Measurements from ENCODE around the gene PPFIA2. TPM values are rescaled to one million over a fixed set of nuclear protein-coding genes. Genes with fewer than 3 reads are reported as not detected.

PPFIA2 gene
- total and polyA plus RNA-seq, 3 donors from 2014 or later, result 10.5 to 22.1 (median 18.3) TPM

DNA sequence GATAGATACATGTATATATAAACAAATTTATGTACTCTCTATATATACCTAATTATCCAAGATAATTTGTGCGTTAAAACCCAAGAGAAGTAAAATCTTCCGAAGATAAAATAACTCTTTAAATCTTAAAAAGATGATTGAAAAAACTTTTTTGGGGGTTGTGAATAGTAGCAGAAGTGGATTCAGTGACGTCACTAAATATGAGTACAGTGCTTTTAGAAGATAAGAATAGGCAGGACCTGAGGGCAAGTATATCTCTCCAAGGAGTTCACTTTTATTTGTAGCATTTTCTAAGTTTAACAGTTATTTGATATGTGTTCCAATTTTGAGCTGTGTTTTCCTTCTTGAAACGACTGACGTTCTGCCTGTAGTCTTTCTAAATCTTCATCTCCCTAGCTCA lies 319.8 kb downstream of the PPFIA2 start:
- Histone ChIP-seq H3K36me3 (ENCODE audit: low read depth, missing control alignments) (no peaks in the 10 kb centered on the region), H3K9me3 (no peaks in the 10 kb centered on the region), H3K4me1 (no peaks in the 10 kb centered on the region), H3K27me3 (no peaks in the 10 kb centered on the region), H3K27ac (no peak overlapping the region), H3K4me3 (no peak overlapping the region)
- TF ChIP-seq POLR2A (IDR thresholded peaks at IDR 0.05), result no peak
- TF ChIP-seq, protein P1, sequence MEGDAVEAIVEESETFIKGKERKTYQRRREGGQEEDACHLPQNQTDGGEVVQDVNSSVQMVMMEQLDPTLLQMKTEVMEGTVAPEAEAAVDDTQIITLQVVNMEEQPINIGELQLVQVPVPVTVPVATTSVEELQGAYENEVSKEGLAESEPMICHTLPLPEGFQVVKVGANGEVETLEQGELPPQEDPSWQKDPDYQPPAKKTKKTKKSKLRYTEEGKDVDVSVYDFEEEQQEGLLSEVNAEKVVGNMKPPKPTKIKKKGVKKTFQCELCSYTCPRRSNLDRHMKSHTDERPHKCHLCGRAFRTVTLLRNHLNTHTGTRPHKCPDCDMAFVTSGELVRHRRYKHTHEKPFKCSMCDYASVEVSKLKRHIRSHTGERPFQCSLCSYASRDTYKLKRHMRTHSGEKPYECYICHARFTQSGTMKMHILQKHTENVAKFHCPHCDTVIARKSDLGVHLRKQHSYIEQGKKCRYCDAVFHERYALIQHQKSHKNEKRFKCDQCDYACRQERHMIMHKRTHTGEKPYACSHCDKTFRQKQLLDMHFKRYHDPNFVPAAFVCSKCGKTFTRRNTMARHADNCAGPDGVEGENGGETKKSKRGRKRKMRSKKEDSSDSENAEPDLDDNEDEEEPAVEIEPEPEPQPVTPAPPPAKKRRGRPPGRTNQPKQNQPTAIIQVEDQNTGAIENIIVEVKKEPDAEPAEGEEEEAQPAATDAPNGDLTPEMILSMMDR (IDR thresholded peaks at IDR 0.05), result no peak
- intact Hi-C loops (cut with DNase I; ENCODE audit: low total_unique reads), result no loop called here
- 83 to 84% methylated on average over 5 of the region's 5 CpGs for WGBS, 2 donors
- no peak for DNase-seq

DNA sequence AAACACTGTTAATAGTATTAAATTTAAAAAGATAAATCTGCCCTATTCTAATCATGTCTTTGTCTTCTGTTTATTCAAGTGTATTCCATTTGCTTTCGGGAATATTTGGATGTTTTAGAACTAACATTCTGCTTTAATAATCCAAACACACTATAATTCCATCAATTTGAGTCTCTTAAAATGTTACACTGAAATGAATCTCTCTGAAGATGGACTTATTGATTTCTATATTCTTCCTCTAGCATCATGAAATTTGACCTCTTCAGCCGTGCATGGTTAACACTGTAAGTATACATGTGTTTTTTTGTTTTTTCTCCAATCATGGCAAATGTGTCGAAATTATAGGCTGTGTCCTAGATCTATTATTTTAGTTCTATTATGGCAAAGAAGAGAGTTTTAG lies 342.1 kb downstream of the PPFIA2 start:
- H3K27ac ChIP-seq, result no peak overlapping the region
- H3K27me3 ChIP-seq, result no peaks in the 10 kb centered on the region
- H3K36me3 ChIP-seq (ENCODE audit: low read depth, missing control alignments), result no peaks in the 10 kb centered on the region
- WGBS, 2 donors, result 81 to 88% methylated on average over 3 of the region's 3 CpGs
- no peak for DNase-seq
- intact Hi-C loops (cut with DNase I; ENCODE audit: low total_unique reads), result no loop called here
- no peaks in the 10 kb centered on the region for H3K9me3 ChIP-seq
- TF ChIP-seq, protein P1 (IDR thresholded peaks at IDR 0.05), result no peak
- no peak for TF ChIP-seq POLR2A (IDR thresholded peaks at IDR 0.05)
- H3K4me3 ChIP-seq, result no peak overlapping the region
- no peaks in the 10 kb centered on the region for H3K4me1 ChIP-seq

DNA sequence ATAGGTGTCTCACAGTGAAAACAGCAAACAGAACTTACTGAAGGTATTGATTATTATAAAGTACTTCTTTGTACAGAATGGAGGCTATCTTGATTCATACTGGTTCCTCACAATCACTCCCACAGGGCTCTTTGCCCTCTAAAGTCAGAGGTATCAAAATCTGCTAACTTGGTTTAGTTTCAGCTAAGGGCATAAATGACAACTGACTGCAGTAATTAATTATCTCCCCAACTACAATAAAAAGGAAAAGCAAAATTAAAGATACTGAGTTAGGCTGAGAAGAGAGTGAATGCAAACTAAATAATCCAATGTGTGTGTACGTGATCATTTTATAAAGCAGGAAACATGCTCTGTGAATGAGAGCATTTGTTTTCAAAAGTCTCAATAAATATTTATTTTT lies 342.6 kb downstream of the PPFIA2 start:
- Histone ChIP-seq H3K4me1 (no peaks in the 10 kb centered on the region), H3K9me3 (no peaks in the 10 kb centered on the region), H3K36me3 (ENCODE audit: low read depth, missing control alignments) (no peaks in the 10 kb centered on the region), H3K4me3 (no peak overlapping the region), H3K27ac (no peak overlapping the region), H3K27me3 (no peaks in the 10 kb centered on the region)
- intact Hi-C loops (cut with DNase I; ENCODE audit: low total_unique reads), result no loop called here
- no peak for DNase-seq
- WGBS, 2 donors, result 89 to 93% methylated on average over 1 of the region's 1 CpG
- TF ChIP-seq POLR2A (IDR thresholded peaks at IDR 0.05), result no peak
- TF ChIP-seq, protein P1 (IDR thresholded peaks at IDR 0.05), result no peak

DNA sequence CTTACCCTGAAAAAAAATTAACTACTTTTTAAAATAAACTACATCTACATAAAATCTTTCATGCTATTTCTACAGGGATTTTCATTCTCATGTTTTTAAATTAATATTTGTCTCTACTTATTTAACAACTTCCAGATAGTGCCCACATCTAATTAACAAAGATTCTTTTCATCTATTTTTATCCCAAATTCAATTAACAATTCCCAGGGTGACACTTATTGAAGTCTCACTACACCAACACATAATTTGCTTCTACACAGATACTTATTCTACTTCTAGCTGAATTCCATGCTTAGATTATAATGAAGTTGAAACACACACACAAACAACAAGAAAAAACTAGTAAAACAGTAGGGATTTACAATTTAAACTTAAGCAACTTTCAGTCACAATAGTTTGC lies 344.7 kb downstream of the PPFIA2 start:
- Histone ChIP-seq H3K9me3 (no peaks in the 10 kb centered on the region), H3K4me1 (no peaks in the 10 kb centered on the region), H3K4me3 (no peak overlapping the region), H3K27ac (no peak overlapping the region), H3K36me3 (ENCODE audit: low read depth, missing control alignments) (no peaks in the 10 kb centered on the region), H3K27me3 (no peaks in the 10 kb centered on the region)
- intact Hi-C loops (cut with DNase I; ENCODE audit: low total_unique reads), result no loop called here
- no peak for TF ChIP-seq POLR2A (IDR thresholded peaks at IDR 0.05)
- TF ChIP-seq, protein P1 (IDR thresholded peaks at IDR 0.05), result no peak
- DNase-seq, result no peak

DNA sequence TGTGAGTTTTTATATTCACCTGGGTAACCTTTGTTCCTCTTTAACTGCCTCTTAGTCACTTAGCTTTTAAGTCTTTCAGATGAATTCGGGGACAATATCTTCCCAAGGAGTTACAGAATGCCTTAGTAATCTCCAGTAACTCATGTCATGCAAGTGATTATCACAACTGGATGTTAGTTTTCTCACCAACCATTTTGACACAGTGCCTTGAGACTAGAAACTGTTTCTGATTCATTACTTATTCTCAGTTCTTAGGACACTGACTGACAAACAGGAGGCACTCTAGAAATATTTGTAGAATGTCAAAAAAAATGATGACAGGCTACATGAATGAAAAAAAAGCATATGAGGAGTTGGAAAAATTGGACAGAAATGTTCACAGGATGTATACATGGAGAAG lies 346.2 kb downstream of the PPFIA2 start:
- Histone ChIP-seq H3K27ac (no peak overlapping the region), H3K27me3 (no peaks in the 10 kb centered on the region), H3K4me3 (no peak overlapping the region), H3K36me3 (ENCODE audit: low read depth, missing control alignments) (no peaks in the 10 kb centered on the region), H3K4me1 (no peaks in the 10 kb centered on the region), H3K9me3 (no peaks in the 10 kb centered on the region)
- TF ChIP-seq, protein P1 (IDR thresholded peaks at IDR 0.05), result no peak
- TF ChIP-seq POLR2A (IDR thresholded peaks at IDR 0.05), result no peak
- intact Hi-C loops (cut with DNase I; ENCODE audit: low total_unique reads), result no loop called here
- no peak for DNase-seq
- WGBS, 2 donors, result 47 to 76% methylated on average over 1 of the region's 1 CpG
